GM12874 (cell line): Measurements from ENCODE around the gene SMAD4.

Source experiments
- CTCF ChIP-seq: IDR thresholded peaks from 2 replicates; pipeline ENCODE4 v1.5.1; 2011; ENCODE audit warnings: low read depth, mild to moderate bottlenecking, control low read depth, low read length, moderate library complexity; ENCODE audit not compliant: insufficient read depth

The SMAD4 gene

GRCh38 chr18:51041677-51042352 is 11.8 kb downstream of the SMAD4 start:
- TF ChIP-seq CTCF, result no peak

- no peak for TF ChIP-seq CTCF
These were observed 15.0 kb downstream of the SMAD4 start for GRCh38 chr18:51044928-51045585.

- no peak for TF ChIP-seq CTCF
These were observed 18.2 kb downstream of the SMAD4 start for GRCh38 chr18:51048190-51048589.

GRCh38 chr18:51049137-51049536 is 19.1 kb downstream of the SMAD4 start:
- no peak for TF ChIP-seq CTCF

GRCh38 chr18:51051105-51051712 is 21.2 kb downstream of the SMAD4 start:
- peak; percentile 74 for TF ChIP-seq CTCF

GRCh38 chr18:51053814-51054213 is 23.8 kb downstream of the SMAD4 start:
- TF ChIP-seq CTCF, result no peak

GRCh38 chr18:51054764-51055163 is 24.8 kb downstream of the SMAD4 start:
- no peak for TF ChIP-seq CTCF
